ENCODE results near the gene WNT2B.

DNA sequence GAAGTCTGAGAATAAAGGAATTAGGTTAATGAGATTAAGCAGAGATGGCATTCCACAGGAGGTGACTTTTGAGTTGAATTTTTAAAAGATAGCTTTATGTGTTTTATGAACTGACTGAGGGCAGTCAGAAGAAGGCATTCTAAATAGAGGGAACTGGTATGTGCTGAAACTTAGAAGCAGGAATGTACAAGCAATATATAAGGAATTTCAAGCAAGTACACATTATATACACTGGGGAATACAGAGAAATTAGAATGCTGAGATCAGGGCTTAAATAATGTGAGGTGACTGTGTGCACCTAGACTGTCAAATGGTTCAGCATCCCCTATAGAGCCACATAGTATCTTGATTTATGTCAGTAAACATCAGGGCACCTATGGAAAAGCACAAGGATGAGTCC lies 19.3 kb downstream of the WNT2B start:
- no peak for TF ChIP-seq POLR2A (IDR thresholded peaks at IDR 0.05)
- TF ChIP-seq, protein P1, sequence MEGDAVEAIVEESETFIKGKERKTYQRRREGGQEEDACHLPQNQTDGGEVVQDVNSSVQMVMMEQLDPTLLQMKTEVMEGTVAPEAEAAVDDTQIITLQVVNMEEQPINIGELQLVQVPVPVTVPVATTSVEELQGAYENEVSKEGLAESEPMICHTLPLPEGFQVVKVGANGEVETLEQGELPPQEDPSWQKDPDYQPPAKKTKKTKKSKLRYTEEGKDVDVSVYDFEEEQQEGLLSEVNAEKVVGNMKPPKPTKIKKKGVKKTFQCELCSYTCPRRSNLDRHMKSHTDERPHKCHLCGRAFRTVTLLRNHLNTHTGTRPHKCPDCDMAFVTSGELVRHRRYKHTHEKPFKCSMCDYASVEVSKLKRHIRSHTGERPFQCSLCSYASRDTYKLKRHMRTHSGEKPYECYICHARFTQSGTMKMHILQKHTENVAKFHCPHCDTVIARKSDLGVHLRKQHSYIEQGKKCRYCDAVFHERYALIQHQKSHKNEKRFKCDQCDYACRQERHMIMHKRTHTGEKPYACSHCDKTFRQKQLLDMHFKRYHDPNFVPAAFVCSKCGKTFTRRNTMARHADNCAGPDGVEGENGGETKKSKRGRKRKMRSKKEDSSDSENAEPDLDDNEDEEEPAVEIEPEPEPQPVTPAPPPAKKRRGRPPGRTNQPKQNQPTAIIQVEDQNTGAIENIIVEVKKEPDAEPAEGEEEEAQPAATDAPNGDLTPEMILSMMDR (IDR thresholded peaks at IDR 0.05): no peak

All from Peyer's patch (tissue), 4 donors.